ENCODE data around the gene PSMD7. TPM values are rescaled to one million over a fixed set of nuclear protein-coding genes. Genes with fewer than 3 reads are reported as not detected.

The PSMD7 gene
- total RNA-seq, 2 experiments from 2014 or later: 123 to 127 TPM

- TF ChIP-seq, protein P1, sequence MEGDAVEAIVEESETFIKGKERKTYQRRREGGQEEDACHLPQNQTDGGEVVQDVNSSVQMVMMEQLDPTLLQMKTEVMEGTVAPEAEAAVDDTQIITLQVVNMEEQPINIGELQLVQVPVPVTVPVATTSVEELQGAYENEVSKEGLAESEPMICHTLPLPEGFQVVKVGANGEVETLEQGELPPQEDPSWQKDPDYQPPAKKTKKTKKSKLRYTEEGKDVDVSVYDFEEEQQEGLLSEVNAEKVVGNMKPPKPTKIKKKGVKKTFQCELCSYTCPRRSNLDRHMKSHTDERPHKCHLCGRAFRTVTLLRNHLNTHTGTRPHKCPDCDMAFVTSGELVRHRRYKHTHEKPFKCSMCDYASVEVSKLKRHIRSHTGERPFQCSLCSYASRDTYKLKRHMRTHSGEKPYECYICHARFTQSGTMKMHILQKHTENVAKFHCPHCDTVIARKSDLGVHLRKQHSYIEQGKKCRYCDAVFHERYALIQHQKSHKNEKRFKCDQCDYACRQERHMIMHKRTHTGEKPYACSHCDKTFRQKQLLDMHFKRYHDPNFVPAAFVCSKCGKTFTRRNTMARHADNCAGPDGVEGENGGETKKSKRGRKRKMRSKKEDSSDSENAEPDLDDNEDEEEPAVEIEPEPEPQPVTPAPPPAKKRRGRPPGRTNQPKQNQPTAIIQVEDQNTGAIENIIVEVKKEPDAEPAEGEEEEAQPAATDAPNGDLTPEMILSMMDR (IDR thresholded peaks at IDR 0.05): no peak
- DNase-seq (no peak), ATAC-seq (ENCODE audit: poor library complexity) (no peak)
- no peak overlapping the region for H3K4me3 ChIP-seq (ENCODE audit: low read length)
- Mint-ChIP-seq H3K4me3 (no peak overlapping the region), H3K9me3 (peaks cover 3% of the 10 kb centered on the region), H3K27ac (no peak overlapping the region), H3K4me1 (ENCODE audit: low read depth) (no peaks in the 10 kb centered on the region), H3K36me3 (ENCODE audit: low read depth) (no peaks in the 10 kb centered on the region), H3K27me3 (peaks cover 12% of the 10 kb centered on the region)
- no peaks in the 10 kb centered on the region for H3K4me1 ChIP-seq (ENCODE audit: insufficient read depth, low read length)
- ChIA-PET CTCF (interaction anchor here (0.7 kb wide), 1 partner anchor 675 kb away, joined by 5 read pairs; no protein-coding TSS in a partner anchor), POLR2A (no interaction called here)
- intact Hi-C loops (cut with DNase I, micrococcal nuclease): no loop called here
- H3K27ac ChIP-seq (ENCODE audit: low read depth in 1 of 2, low read length in 2 of 2): no peak overlapping the region
- peaks cover 0 to 7% of the 10 kb centered on the region in 2 experiments for H3K27me3 ChIP-seq (ENCODE audit: control insufficient read depth in 1 of 2, insufficient read depth in 2 of 2, low read length in 2 of 2)
- no peaks in the 10 kb centered on the region for H3K36me3 ChIP-seq (ENCODE audit: insufficient read depth, low read length)
- peaks cover 5 to 9% of the 10 kb centered on the region in 2 experiments for H3K9me3 ChIP-seq (ENCODE audit: control insufficient read depth in 1 of 2, insufficient read depth in 1 of 2, low read length in 2 of 2)
These were observed 16.2 kb upstream of the PSMD7 start for GRCh38 chr16:74280448-74280847.

DNA sequence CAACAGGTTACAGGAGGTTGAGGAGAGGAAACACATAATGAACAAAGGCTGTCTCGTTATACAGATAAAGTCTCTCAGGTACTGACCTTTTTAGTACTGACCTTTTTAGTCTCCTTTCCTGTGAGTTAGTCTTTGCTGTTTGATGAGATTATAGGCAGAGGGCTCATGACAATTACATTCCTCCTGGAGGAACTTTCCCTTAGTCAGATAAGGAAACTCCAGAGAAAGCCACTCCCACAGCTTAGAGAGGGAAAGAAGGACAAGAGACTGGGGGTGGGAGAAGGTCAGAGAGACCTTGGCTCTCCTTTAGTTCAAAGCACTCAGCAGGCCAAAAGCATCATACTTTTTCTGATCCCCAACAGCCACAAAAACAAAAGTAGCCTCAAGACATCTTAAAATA is 15.3 kb upstream of the PSMD7 start:
- Histone ChIP-seq H3K27ac (ENCODE audit: low read depth in 1 of 2, low read length in 2 of 2) (no peak overlapping the region), H3K36me3 (ENCODE audit: insufficient read depth, low read length) (no peaks in the 10 kb centered on the region), H3K9me3 (ENCODE audit: control insufficient read depth in 1 of 2, insufficient read depth in 1 of 2, low read length in 2 of 2) (peaks cover 5 to 9% of the 10 kb centered on the region in 2 experiments), H3K4me3 (ENCODE audit: low read length) (no peak overlapping the region), H3K27me3 (ENCODE audit: control insufficient read depth in 1 of 2, insufficient read depth in 2 of 2, low read length in 2 of 2) (peaks cover 0 to 4% of the 10 kb centered on the region in 2 experiments), H3K4me1 (ENCODE audit: insufficient read depth, low read length) (no peaks in the 10 kb centered on the region)
- POLR2A ChIA-PET: no interaction called here
- DNase-seq (no peak), ATAC-seq (ENCODE audit: poor library complexity) (no peak)
- Mint-ChIP-seq H3K27ac (no peak overlapping the region), H3K4me3 (no peak overlapping the region), H3K36me3 (ENCODE audit: low read depth) (no peaks in the 10 kb centered on the region), H3K4me1 (ENCODE audit: low read depth) (no peaks in the 10 kb centered on the region), H3K9me3 (peaks cover 3% of the 10 kb centered on the region), H3K27me3 (peaks cover 12% of the 10 kb centered on the region)
- intact Hi-C loops (cut with DNase I, micrococcal nuclease): no loop called here
- TF ChIP-seq, protein P1 (IDR thresholded peaks at IDR 0.05): no peak
- CTCF ChIA-PET: interaction anchor here (0.7 kb wide), 1 partner anchor 674 kb away, joined by 5 read pairs; no protein-coding TSS in a partner anchor

- no peaks in the 10 kb centered on the region for H3K36me3 ChIP-seq (ENCODE audit: insufficient read depth, low read length)
- no peak overlapping the region for H3K27ac ChIP-seq (ENCODE audit: low read depth in 1 of 2, low read length in 2 of 2)
- Mint-ChIP-seq H3K4me1 (ENCODE audit: low read depth) (no peaks in the 10 kb centered on the region), H3K4me3 (no peak overlapping the region), H3K36me3 (ENCODE audit: low read depth) (no peaks in the 10 kb centered on the region), H3K27ac (no peak overlapping the region), H3K27me3 (no peaks in the 10 kb centered on the region), H3K9me3 (peaks cover 3% of the 10 kb centered on the region)
- H3K9me3 ChIP-seq (ENCODE audit: control insufficient read depth in 1 of 2, insufficient read depth in 1 of 2, low read length in 2 of 2): peaks cover 5 to 6% of the 10 kb centered on the region in 2 experiments
- ATAC-seq (ENCODE audit: poor library complexity) (no peak), DNase-seq (no peak)
- H3K4me3 ChIP-seq (ENCODE audit: low read length): no peak overlapping the region
- no peaks in the 10 kb centered on the region for H3K27me3 ChIP-seq (ENCODE audit: control insufficient read depth in 1 of 2, insufficient read depth in 2 of 2, low read length in 2 of 2)
- intact Hi-C loops (cut with DNase I, micrococcal nuclease): no loop called here
- TF ChIP-seq, protein P1 (IDR thresholded peaks at IDR 0.05): no peak
- ChIA-PET POLR2A (no interaction called here), CTCF (interaction anchor here (0.6 kb wide), 1 partner anchor 1690 kb away, joined by 3 read pairs; no protein-coding TSS in a partner anchor)
- H3K4me1 ChIP-seq (ENCODE audit: insufficient read depth, low read length): no peaks in the 10 kb centered on the region
These were observed 12.9 kb upstream of the PSMD7 start for GRCh38 chr16:74283716-74284115.
